ENCODE results near the gene OR5D16.
"Not testable (repeated sequence)": the region's sequence is repeated elsewhere in the genome, so short reads cannot be mapped to it uniquely, and the experiment has no call there.

OR5D16 gene
- 0 reads per million in 3 experiments for total RNA-seq

DNA sequence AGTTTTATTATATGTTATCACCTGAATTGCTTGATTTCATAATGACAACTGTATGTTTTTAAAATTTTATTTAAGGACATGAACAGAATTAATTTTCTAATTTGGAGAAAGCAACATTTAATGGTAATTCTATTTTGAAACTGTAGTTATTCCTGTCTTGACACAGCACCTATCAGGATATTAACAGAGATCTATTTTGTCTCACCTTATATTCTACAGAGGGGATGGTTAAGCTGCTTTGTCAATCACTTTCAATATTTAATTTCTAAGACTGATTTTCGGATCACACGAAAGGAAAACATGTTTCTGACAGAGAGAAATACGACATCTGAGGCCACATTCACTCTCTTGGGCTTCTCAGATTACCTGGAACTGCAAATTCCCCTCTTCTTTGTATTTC is at the start of gene OR5D16:
Gene OR5D16 (plus strand): TSS at position 301 of the 400 bp plus-strand sequence. CDS start 0 bp downstream, at position 301.
- no peak for DNase-seq

DNA sequence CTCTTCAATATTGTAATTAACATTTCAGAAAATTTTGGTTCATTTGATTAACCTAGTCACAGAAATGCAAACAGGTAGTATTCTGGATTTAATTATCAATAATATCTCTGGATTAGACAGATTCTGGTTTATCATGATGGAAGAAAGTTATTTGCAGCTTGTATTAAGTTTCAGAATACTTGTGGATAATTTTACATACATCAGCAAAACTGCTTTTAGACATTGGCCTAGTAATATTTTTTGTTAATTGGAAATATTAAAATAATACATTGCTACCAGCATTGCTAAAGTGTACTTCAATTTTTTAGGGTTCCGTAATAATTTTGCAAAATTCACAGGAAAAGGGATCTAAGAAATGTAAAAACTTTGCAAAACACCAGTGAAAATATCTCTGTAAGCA is 46.9 kb upstream of the OR5D16 start:
- DNase-seq = no peak

DNA sequence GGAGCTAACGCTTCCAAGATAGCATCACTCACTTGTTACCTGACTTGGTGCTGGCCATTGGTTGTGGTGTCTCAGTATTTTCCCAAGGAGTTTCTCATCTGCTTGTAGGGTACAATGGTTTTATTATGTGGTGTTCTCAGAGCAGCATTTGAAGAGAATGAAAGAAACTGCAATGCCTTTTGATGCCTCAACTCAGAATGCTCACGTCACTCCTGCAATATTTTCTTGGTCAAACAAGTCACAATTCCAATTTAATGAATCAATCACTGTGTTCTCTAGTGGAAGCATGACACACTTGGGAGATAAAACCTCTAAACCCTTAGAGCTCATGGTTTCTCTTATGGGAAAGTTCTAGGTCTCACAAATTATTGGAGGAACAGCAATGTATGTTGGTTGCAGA is 45.2 kb upstream of the OR5D16 start:
- DNase-seq = no peak

DNA sequence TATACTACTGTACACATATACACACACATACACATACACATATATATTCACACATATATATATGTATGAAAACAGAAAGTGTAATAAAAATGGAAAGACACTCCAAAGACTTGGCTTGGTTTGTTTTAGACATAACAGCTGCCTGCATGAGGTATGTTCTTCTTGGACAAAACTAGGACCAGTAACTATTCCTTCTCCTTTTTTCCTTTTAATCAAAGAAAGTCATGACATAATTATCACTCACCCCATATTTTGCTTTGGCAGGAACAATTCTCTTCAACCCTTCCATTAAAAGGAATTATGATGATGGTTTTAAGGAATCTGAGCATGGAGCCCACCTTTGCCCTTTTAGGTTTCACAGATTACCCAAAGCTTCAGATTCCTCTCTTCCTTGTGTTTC is 43.3 kb upstream of the OR5D16 start, which contains the start of gene OR5D14:
Gene OR5D14 (plus strand): TSS at position 301 of the 400 bp plus-strand sequence. CDS start 0 bp downstream, at position 301.
- no peak for DNase-seq

DNA sequence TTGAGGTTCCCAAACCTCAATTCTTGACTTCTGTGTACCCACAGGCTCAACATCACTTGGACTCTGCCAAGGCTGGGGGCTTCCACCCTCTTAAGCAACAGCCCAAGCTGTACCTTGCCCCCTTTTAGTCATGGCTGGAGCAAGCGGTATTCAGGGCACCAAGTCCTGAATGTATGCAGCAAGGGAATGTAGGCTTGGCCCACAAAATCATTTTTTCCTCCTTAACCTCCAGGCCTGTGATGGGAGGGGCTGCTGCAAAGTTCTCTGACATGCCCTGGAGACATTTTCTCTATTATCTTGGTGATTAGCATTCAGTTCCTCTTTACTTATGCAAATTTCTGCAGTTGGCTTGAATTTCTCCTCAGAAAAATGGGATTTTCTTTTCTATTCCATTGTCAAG is 32.3 kb upstream of the OR5D16 start:
- DNase-seq = no peak

DNA sequence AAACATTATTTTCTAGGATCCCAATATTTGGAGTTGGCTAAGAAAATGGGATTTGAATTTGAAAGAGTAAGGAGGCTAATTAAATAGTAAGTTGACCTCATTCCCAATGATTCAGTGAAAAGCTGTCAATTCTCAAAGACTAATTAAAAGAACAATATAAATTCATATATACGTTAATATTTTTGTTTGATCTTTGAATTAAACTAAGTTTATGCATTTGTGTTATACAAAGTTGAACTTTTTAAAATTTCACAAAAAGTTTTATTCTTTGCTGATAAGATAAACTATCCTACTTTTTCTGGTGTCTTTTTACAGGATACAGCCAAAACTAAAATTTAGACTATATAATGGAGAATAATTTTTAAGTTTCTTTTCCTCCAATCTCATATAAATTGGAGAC is 27.5 kb upstream of the OR5D16 start, which contains the start of gene OR5L1:
Gene OR5L1 (plus strand): TSS at position 301 of the 400 bp plus-strand sequence. CDS start 100 bp downstream, outside the sequence.
- DNase-seq = no peak

DNA sequence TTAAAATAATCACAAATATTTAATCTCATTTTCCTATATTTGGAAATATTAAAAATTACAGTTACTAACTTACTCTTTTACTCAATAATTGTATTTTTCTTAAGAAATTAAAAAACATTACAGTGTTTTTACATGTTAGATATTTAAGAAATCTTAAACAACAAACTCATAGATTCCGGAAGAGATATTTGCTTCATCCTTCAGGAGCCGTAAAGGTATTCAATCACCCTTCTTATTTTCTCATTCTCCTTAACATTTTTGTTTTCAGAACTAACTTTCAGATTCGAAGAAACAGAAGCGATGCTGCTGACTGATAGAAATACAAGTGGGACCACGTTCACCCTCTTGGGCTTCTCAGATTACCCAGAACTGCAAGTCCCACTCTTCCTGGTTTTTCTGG is 19.2 kb upstream of the OR5D16 start, which contains the start of gene OR5D18:
Gene OR5D18 (plus strand): TSS at position 301 of the 400 bp plus-strand sequence. CDS start 0 bp downstream, at position 301.
- no peak for DNase-seq

DNA sequence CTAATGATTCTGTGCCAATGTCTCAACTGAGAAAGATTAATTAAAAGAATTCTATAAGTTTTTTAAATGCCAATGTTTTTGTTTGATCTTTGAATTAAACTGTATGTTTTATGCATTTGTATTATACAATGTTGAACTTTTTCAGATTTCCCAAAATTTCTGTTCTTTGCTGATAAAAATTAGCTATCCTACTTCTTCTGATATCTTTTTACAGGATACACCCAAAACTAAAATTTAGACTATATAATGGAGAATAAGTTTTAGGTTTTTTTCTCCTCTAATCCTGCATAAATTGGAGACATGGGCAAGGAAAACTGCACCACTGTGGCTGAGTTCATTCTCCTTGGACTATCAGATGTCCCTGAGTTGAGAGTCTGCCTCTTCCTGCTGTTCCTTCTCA is 11.6 kb upstream of the OR5D16 start, which contains the start of gene OR5L2:
Gene OR5L2 (plus strand): TSS at position 301 of the 400 bp plus-strand sequence. CDS start 0 bp downstream, at position 301.
- no peak for DNase-seq

DNA sequence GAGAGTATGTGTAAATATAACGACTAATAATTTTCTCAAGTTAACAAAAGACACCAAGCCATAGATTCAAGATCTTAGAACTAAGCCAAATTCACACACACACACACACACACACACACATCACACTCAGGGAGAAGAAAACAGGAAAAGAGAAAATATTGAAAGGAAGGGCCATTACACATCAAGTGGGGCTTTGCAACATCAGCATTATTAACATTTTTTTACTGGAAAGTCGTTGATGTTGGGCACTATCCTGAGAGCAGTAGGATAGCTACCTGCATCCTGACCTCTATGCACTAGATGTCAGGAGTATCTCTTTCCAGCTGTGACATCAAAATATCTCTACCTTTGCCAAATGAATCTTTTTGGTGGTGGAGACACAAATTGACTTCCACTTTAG is 8.9 kb downstream of the OR5D16 start:
- no peak for DNase-seq

DNA sequence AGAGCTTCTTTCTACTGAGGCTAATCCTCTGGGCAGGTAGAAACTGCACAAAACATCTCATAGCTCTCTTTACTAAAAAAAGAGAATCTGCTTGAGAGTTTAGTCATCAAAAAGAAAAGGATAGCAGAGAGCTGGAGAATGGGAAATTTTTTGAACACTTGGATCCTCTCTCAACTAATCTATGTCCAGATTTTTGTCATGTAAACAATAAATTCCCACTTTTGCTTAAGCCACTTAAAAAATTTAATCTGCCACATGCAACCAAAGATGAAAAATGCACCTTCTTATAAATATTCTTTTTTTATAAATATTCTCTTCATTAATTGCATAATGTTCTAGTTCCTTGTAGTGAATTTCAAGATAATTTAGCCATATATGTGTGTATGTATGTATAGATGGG is 10.5 kb downstream of the OR5D16 start:
- DNase-seq = no peak

DNA sequence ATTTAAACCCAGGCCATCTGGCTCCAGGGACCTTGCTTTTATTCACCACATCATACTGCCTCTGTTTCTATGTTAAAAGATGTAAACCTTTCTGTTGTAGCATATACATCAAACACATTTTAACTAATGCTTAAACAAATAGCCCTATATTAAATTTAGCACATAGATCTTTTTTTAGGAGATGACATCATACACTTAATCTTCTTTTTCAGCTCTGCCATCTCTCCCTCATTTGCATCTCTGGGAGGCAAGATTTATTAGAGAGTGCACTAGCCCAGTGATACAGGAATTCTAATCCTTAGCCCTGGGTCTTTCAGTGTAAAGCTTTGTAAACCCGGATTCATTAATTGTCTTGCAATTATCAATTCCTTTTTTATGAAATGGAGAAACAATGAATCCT is 13.6 kb downstream of the OR5D16 start:
- no peak for DNase-seq

DNA sequence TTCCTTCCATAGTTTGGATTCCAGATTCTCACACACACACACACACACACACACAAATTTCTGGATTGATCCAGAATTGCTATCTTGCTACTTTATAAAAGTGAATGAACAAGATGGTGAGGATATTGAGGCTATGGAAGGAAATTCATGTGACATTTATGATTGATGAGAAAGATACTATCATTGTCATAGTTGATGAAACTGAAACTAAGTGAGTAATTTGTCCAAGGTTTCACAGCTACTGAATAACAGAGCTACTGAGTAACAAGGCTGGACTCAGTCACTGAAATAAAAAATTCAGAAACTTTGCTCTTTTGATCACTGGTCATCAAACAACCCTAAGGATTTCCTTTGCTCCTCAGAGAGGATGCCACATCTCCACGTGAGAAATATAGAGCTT is 16.2 kb downstream of the OR5D16 start:
- no peak for DNase-seq

DNA sequence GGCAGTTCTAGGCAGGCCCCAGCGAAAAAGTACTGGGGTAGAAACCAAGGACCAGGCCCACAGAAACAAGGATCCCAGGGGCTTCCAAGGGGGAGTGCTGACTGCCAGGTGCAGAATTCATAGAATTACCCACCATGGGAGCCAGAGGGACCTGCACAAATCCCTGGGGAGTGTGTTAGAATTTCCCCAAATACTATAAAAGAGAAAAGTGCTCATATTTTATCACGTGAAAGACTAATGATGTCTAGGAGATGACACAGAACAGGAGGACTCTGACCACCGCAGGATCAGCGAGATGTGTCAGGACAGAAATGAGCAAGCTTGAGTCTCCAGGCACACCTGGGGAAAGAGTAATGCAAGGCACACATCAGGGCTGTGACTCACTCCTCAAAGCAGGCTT is 28.8 kb downstream of the OR5D16 start:
- DNase-seq = not testable (repeated sequence)

DNA sequence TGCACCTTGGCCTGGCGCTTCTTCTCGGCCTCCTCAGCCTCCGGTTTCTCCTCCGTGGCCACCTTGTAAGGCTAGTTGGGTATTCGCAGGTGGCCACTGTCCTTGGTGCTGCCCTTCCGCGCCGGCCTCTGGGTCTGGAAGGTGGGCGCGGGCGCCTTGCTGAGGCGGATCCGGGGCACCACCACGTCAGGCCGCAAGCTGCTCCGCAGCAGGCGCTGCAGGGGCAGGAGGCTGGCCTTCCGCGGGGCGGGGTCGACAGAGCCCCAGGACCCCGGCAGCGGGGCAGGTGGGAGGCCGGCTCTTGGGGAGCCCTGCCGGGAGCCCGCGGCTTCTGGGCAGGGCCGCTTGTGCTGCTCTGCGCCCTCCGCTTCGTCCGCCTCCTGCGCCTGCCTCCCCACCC is 34.2 kb downstream of the OR5D16 start:
- not testable (repeated sequence) for DNase-seq

DNA sequence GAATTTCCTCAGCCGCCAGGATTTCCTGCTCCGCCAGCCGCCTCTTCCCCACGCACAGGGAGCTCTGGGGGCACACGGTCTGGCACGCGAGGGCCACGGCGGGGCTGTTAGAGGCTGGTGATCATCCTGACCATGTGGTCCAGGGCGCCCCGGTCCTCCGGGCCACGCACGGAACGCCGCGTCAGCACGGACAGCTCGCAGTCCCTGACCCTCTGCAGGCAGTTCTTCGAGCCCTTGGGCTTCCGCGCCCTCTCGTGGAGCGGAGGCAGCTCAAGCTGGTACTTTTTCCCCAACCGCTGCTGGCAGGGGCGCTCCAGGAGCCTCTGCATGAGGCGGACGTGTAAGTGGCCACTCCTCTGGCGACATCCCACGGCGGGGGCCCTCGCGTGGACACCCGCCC is 34.6 kb downstream of the OR5D16 start:
- not testable (repeated sequence) for DNase-seq

DNA sequence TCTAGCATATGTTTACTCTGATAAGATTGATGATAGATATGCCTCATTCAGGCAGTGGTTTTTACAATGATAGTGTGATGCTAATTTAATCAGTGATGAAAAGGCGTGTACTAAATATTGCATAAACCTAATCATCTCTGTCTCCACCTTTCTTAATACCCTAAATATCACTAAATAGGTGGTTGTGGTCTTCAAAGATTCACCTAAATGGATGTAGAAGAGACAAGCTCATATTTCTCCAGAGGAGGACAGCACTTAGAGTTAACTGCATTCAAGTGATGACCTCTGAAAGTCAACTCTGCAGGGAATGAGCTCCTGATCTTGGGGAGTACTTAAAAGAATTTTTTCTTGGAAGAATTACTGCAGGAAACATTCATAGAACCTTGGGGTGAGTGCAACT is 44.4 kb downstream of the OR5D16 start, which contains the start of gene TRIM51:
Gene TRIM51 (plus strand): TSS at position 301 of the 400 bp plus-strand sequence. CDS start 2,132 bp downstream, outside the sequence.
- DNase-seq = not testable (repeated sequence)

DNA sequence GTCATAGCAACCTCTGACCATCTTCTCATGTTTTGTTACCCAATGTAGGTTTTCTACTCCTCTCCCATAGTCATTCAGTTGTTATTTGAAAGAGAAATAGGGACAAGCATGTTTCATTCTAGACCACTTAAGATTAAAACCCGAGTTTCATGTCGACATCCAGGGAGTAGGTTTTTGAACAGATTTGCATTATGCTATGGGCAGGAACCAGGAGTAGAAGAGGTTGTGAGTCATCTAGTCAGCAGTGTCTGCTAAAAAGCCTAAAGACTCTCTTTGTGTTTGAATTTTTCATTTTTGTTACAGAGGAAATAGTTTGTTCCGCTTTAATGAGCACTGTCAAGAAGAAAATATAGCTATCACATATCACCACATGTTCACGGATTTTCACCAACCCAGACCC is 46.4 kb downstream of the OR5D16 start:
- not testable (repeated sequence) for DNase-seq

DNA sequence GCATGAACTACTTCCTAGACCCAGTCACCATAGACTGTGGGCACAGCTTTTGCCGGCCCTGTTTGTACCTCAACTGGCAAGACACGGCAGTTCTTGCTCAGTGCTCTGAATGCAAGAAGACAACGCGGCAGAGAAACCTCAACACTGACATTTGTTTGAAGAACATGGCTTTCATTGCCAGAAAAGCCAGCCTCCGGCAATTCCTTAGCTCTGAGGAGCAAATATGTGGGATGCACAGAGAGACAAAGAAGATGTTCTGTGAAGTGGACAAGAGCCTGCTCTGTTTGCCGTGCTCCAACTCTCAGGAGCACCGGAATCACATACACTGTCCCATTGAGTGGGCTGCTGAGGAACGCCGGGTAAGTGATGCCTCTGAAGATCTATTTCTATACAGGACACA is 46.9 kb downstream of the OR5D16 start:
- not testable (repeated sequence) for DNase-seq
